ENCODE data around the gene SMIM10L1. TPM values are rescaled to one million over a fixed set of nuclear protein-coding genes. Genes with fewer than 3 reads are reported as not detected.

SMIM10L1 gene
- total and polyA plus RNA-seq, 2 of the 8 experiments (the other 6 are each of a cell fraction or from before 2014, with no cell fraction given) = 3.7 to 14.2 TPM

- no peak for TF ChIP-seq CHD7 (IDR thresholded peaks at IDR 0.05; ENCODE audit: insufficient replicate concordance, low read length)
- no peak for TF ChIP-seq JUN (IDR thresholded peaks at IDR 0.05; ENCODE audit: low read depth, low read length)
- no peak; the same call in 1 of the 2 replicates for TF ChIP-seq USF2 (IDR thresholded peaks at IDR 0.05; ENCODE audit: low read length)
- no peak for TF ChIP-seq ZNF274 (IDR thresholded peaks at IDR 0.05; ENCODE audit: borderline replicate concordance, extremely low read depth, low read length)
- peak; percentile 25; the same call in 1 of the 2 replicates for TF ChIP-seq E2F6 (IDR thresholded peaks at IDR 0.05)
- no peak for TF ChIP-seq TCF12 (IDR thresholded peaks at IDR 0.05; ENCODE audit: low read depth, low read length)
- peak; percentile 91 for TF ChIP-seq BRCA1 (IDR thresholded peaks at IDR 0.05; ENCODE audit: low read depth, low read length)
- peak; percentile 82 to 96 for TF ChIP-seq POLR2A (IDR thresholded peaks at IDR 0.05; ENCODE audit: control extremely low read depth in 1 of 2, low read depth in 2 of 2, low read length in 2 of 2)
Measured at GRCh38 chr12:11171145-11171968, at the start of gene SMIM10L1 (continued).
